Gastrocnemius medialis (tissue), 4 donors: ENCODE results near the gene DEGS2.

ENCODE experiments used
- CTCF ChIP-seq, 5 experiments: fragments of 450-650 bp in 3 of 5; fragments of 200-600 bp in 2 of 5; sonication (generic) in 2 of 5; IDR thresholded peaks in 4 of 5; conservative IDR thresholded peaks in 1 of 5; 1 replicate in 4 of 5; 2 replicates in 1 of 5; pipeline ENCODE4 v1.5.1; 2016 to 2019; ENCODE audit warnings: antibody characterized with exemption in 5 of 5, mild to moderate bottlenecking in 3 of 5, moderate library complexity in 3 of 5
- POLR2A ChIP-seq, 2 donors: fragments of 450-650 bp; IDR thresholded peaks; one replicate each; pipeline ENCODE4 v1.6.1; 2017; ENCODE audit warnings: antibody characterized with exemption in 2 of 2, mild to moderate bottlenecking in 2 of 2, moderate library complexity in 2 of 2

DNA sequence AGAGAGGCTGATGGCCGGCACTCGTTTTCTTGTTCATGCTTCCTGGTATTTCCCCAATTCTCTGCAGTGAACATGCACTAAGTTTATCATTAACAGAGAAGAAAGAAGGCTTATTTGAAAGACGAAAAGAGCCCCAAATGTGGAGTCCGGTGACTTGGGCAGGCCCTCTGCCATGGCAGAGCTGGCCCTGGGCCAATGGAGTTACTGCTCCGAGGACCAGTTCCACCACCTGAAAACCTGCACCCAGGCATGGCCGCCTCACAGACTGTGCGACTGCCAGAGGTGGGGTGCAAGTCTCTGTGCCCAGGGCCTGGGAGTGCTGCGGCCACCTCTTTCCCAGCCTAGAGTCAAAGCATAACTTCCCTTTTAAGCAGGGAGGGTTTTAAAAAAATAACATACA is 24.9 kb downstream of the DEGS2 start:
- no peak for TF ChIP-seq CTCF (IDR thresholded peaks at IDR 0.05 in 4 of 5, conservative IDR thresholded peaks at IDR 0.05 in 1 of 5)
- no peak for TF ChIP-seq POLR2A (IDR thresholded peaks at IDR 0.05)
